H9 (cell line): ENCODE data around the gene IFT27. TPM values are rescaled to one million over a fixed set of nuclear protein-coding genes. Genes with fewer than 3 reads are reported as not detected.

Experiments used
- DNase-seq: peaks from one replicate; pipeline ENCODE4 v3.0.0-alpha.2; 2017
- H2AFZ ChIP-seq: one replicate; pipeline ENCODE4 v1.6.1; 2013; ENCODE audit warnings: mild to moderate bottlenecking, low read length, control low read depth, moderate library complexity
- H2AK5ac ChIP-seq: 2 replicates; pipeline ENCODE4 v1.6.1; 2013; ENCODE audit warnings: low read length, control low read depth, mixed read lengths; ENCODE audit not compliant: insufficient read length
- H2BK120ac ChIP-seq: one replicate; pipeline ENCODE4 v1.6.1; 2013; ENCODE audit warnings: low read depth, mild to moderate bottlenecking, low read length, control low read depth, inconsistent platforms; ENCODE audit not compliant: poor library complexity, severe bottlenecking
- H2BK12ac ChIP-seq: 2 replicates; pipeline ENCODE4 v1.6.1; 2013; ENCODE audit warnings: low read length, control low read depth, mixed read lengths, low read depth; ENCODE audit not compliant: insufficient read length
- H2BK15ac ChIP-seq: 2 replicates; pipeline ENCODE4 v1.6.1; 2013; ENCODE audit warnings: low read depth, low read length, control low read depth
- H2BK20ac ChIP-seq: one replicate; pipeline ENCODE4 v1.6.1; 2013; ENCODE audit warnings: low read depth, mild to moderate bottlenecking, low read length, control low read depth, inconsistent platforms; ENCODE audit not compliant: poor library complexity, severe bottlenecking
- H2BK5ac ChIP-seq: 2 replicates; pipeline ENCODE4 v1.6.1; 2013; ENCODE audit warnings: low read length, control low read depth, mixed read lengths; ENCODE audit not compliant: insufficient read length
- H3K14ac ChIP-seq: 2 replicates; pipeline ENCODE4 v1.6.1; 2013; ENCODE audit warnings: low read length, control low read depth; ENCODE audit not compliant: insufficient read depth
- H3K18ac ChIP-seq: 2 replicates; pipeline ENCODE4 v1.6.1; 2013; ENCODE audit warnings: low read depth, mild to moderate bottlenecking, mixed read lengths, low read length, control low read depth; ENCODE audit not compliant: insufficient read length
- H3K23ac ChIP-seq: 2 replicates; pipeline ENCODE4 v1.6.1; 2013; ENCODE audit warnings: low read length, control low read depth, mixed read lengths, low read depth; ENCODE audit not compliant: insufficient read length
- H3K23me2 ChIP-seq: 2 replicates; pipeline ENCODE4 v1.6.1; 2013; ENCODE audit warnings: low read depth, mild to moderate bottlenecking, mixed read lengths, low read length, control low read depth; ENCODE audit not compliant: insufficient read length, poor library complexity, severe bottlenecking
- H3K27ac ChIP-seq: 2 replicates; pipeline ENCODE4 v1.5.1; 2013; ENCODE audit warnings: low read length, control low read depth, mixed read lengths, low read depth; ENCODE audit not compliant: insufficient read length
- H3K27me3 ChIP-seq: 2 replicates; pipeline ENCODE4 v1.6.1; 2013; ENCODE audit warnings: low read length, control low read depth, inconsistent platforms; ENCODE audit not compliant: insufficient read depth
- H3K4ac ChIP-seq: 2 replicates; pipeline ENCODE4 v1.6.1; 2013; ENCODE audit warnings: low read depth, mild to moderate bottlenecking, control low read depth, inconsistent platforms, low read length, moderate library complexity
- H3K4me1 ChIP-seq: 2 replicates; pipeline ENCODE4 v1.6.1; 2013; ENCODE audit warnings: low read length, control low read depth, inconsistent platforms; ENCODE audit not compliant: insufficient read depth
- H3K4me2 ChIP-seq: 2 replicates; pipeline ENCODE4 v1.6.1; 2013; ENCODE audit warnings: low read length, control low read depth, mixed read lengths; ENCODE audit not compliant: insufficient read length, insufficient read depth
- H3K56ac ChIP-seq: 2 replicates; pipeline ENCODE4 v1.6.1; 2013; ENCODE audit warnings: low read depth, mild to moderate bottlenecking, mixed read lengths, low read length, control low read depth; ENCODE audit not compliant: insufficient read length
- H3K79me1 ChIP-seq: 2 replicates; pipeline ENCODE4 v1.6.1; 2013; ENCODE audit warnings: low read depth, mild to moderate bottlenecking, moderate library complexity, low read length, control low read depth, inconsistent platforms; ENCODE audit not compliant: insufficient read depth, poor library complexity, severe bottlenecking
- H3K79me2 ChIP-seq: 2 replicates; pipeline ENCODE4 v1.6.1; 2013; ENCODE audit warnings: low read length, control low read depth, inconsistent platforms; ENCODE audit not compliant: insufficient read depth
- H3K9ac ChIP-seq: 2 replicates; pipeline ENCODE4 v1.6.1; 2013; ENCODE audit warnings: low read length, control low read depth, mixed read lengths; ENCODE audit not compliant: insufficient read length; ENCODE audit errors: extremely low read depth
- H3K9me3 ChIP-seq: one replicate; pipeline ENCODE4 v1.6.1; 2013; ENCODE audit warnings: low read depth, low read length, inconsistent platforms; ENCODE audit not compliant: control insufficient read depth
- H3T11ph ChIP-seq: one replicate; pipeline ENCODE4 v1.6.1; 2013; ENCODE audit warnings: mild to moderate bottlenecking, low read length, control low read depth, inconsistent platforms
- H4K20me1 ChIP-seq: one replicate; pipeline ENCODE4 v1.6.1; 2013; ENCODE audit not compliant: control insufficient read depth, insufficient read length, insufficient read depth
- H4K5ac ChIP-seq: 2 replicates; pipeline ENCODE4 v1.6.1; 2013; ENCODE audit warnings: low read depth, mild to moderate bottlenecking, mixed read lengths, low read length, control low read depth; ENCODE audit not compliant: insufficient read length
- H4K8ac ChIP-seq: replicated peaks from 2 replicates; pipeline ENCODE4 v1.6.1; 2013; ENCODE audit warnings: low read length, control low read depth, mixed read lengths, low read depth; ENCODE audit not compliant: insufficient read length
- H4K91ac ChIP-seq: 2 replicates; pipeline ENCODE4 v1.6.1; 2013; ENCODE audit warnings: low read depth, mild to moderate bottlenecking, moderate library complexity, mixed read lengths, low read length, control low read depth; ENCODE audit not compliant: insufficient read length
- H3K27ac Mint-ChIP-seq, 3 experiments: 2 replicates in 2 of 3; 3 replicates in 1 of 3; pipeline ENCODE4 v1.8.0; 2020 to 2021; ENCODE audit warnings: mixed read lengths in 3 of 3, mild to moderate bottlenecking in 1 of 3, moderate library complexity in 1 of 3
- H3K27me3 Mint-ChIP-seq: 2 replicates; pipeline ENCODE4 v1.8.0; 2021; ENCODE audit warnings: low read depth, mild to moderate bottlenecking, moderate library complexity, mixed read lengths
- H3K36me3 Mint-ChIP-seq, 3 experiments: 2 replicates in 2 of 3; 3 replicates in 1 of 3; pipeline ENCODE4 v1.8.0; 2020 to 2021; ENCODE audit warnings: low read depth in 3 of 3, mixed read lengths in 3 of 3; ENCODE audit not compliant: insufficient read depth in 1 of 3
- H3K4me1 Mint-ChIP-seq, 2 experiments: 2 replicates each; pipeline ENCODE4 v1.8.0; 2020; ENCODE audit warnings: mixed read lengths in 2 of 2
- H3K4me3 Mint-ChIP-seq, 2 experiments: 2 replicates in 1 of 2; 3 replicates in 1 of 2; pipeline ENCODE4 v1.8.0; 2020 to 2021; ENCODE audit warnings: mild to moderate bottlenecking in 2 of 2, mixed read lengths in 2 of 2, moderate library complexity in 1 of 2
- H3K9me3 Mint-ChIP-seq, 2 experiments: 2 replicates in 1 of 2; 3 replicates in 1 of 2; pipeline ENCODE4 v1.8.0; 2020; ENCODE audit warnings: mild to moderate bottlenecking in 2 of 2, mixed read lengths in 2 of 2, moderate library complexity in 1 of 2
- CTCF ChIP-seq: fragments of 200-600 bp; sonication (generic); conservative IDR thresholded peaks from 3 replicates; pipeline ENCODE4 v1.8.0; 2021; ENCODE audit warnings: antibody characterized with exemption, mild to moderate bottlenecking
- WGBS: extraction: QIAGEN DNeasy Blood & Tissue Kit; methylation state at CpG from one replicate; pipeline ENCODE4 v1.1.7; 2013; ENCODE audit warnings: missing lambda C conversion rate, low lambda C conversion rate, mixed read lengths; ENCODE audit not compliant: insufficient read length; ENCODE audit errors: extremely low coverage; 5-methylcytosine and 5-hydroxymethylcytosine counted together
- total RNA-seq: library from RNA; stranded (reverse); gene quantifications from 2 replicates; pipeline ENCODE4 v1.2.1, GENCODE V29; 2021

The IFT27 gene
- total RNA-seq, 1 experiment from 2014 or later = 43.4 TPM

- Histone ChIP-seq H3T11ph (no peak overlapping the region), H3K4me1 (no peaks in the 10 kb centered on the region; the same call in 1 of the 2 replicates), H3K9me3 (no peaks in the 10 kb centered on the region), H2AK5ac (no peak overlapping the region), H3K23me2 (no peaks in the 10 kb centered on the region), H3K79me1 (no peaks in the 10 kb centered on the region), H2AFZ (no peak overlapping the region), H3K27ac (no peak overlapping the region), H3K56ac (no peak overlapping the region), H3K14ac (no peak overlapping the region), H3K4me2 (no peak overlapping the region), H2BK15ac (no peak overlapping the region), H3K9ac (no peak overlapping the region), H2BK20ac (no peak overlapping the region), H3K18ac (no peak overlapping the region), H4K20me1 (no peaks in the 10 kb centered on the region), H4K91ac (no peak overlapping the region), H2BK12ac (no peak overlapping the region), H4K8ac (no peak overlapping the region), H3K79me2 (no peaks in the 10 kb centered on the region), H4K5ac (no peak overlapping the region), H3K23ac (no peak overlapping the region), H2BK120ac (no peak overlapping the region), H3K4ac (no peak overlapping the region), H3K27me3 (no peaks in the 10 kb centered on the region), H2BK5ac (no peak overlapping the region)
- peaks cover 33% of the 10 kb centered on the region for H3K27me3 Mint-ChIP-seq
- H3K27ac Mint-ChIP-seq = no peak overlapping the region
- DNase-seq = no peak
- no peak for TF ChIP-seq CTCF
- H3K36me3 Mint-ChIP-seq = no peaks in the 10 kb centered on the region
- peaks cover 14 to 23% of the 10 kb centered on the region in 2 experiments for H3K4me1 Mint-ChIP-seq
- no CpG with 5 or more reads among the region's 1 CpG for whole genome bisulfite sequencing
- H3K9me3 Mint-ChIP-seq = no peaks in the 10 kb centered on the region
- H3K4me3 Mint-ChIP-seq = no peak overlapping the region
These were observed 27.4 kb upstream of the IFT27 start for GRCh38 chr22:36803358-36803757.
